Measurements from ENCODE around the gene LIPE.

DNA sequence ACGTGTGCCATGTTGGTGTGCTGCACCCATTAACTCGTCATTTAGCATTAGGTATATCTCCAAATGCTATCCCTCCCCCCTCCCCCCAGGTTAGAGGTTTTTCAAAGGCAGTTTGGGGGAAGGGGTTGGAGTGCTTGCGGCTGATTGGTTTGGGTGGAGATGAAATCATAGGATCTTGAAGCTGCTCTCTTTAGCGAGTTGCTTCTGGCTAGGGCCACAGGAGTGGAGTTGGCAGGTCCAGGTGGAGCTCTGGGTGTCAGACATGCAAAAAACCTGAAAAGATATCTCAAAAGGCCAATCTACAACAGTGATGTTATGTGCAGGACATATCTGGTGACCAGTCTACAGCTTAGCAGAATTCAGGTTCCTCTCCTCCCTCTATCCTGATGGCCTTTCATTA is 48.2 kb upstream of the LIPE start:
- TF ChIP-seq, protein P1, sequence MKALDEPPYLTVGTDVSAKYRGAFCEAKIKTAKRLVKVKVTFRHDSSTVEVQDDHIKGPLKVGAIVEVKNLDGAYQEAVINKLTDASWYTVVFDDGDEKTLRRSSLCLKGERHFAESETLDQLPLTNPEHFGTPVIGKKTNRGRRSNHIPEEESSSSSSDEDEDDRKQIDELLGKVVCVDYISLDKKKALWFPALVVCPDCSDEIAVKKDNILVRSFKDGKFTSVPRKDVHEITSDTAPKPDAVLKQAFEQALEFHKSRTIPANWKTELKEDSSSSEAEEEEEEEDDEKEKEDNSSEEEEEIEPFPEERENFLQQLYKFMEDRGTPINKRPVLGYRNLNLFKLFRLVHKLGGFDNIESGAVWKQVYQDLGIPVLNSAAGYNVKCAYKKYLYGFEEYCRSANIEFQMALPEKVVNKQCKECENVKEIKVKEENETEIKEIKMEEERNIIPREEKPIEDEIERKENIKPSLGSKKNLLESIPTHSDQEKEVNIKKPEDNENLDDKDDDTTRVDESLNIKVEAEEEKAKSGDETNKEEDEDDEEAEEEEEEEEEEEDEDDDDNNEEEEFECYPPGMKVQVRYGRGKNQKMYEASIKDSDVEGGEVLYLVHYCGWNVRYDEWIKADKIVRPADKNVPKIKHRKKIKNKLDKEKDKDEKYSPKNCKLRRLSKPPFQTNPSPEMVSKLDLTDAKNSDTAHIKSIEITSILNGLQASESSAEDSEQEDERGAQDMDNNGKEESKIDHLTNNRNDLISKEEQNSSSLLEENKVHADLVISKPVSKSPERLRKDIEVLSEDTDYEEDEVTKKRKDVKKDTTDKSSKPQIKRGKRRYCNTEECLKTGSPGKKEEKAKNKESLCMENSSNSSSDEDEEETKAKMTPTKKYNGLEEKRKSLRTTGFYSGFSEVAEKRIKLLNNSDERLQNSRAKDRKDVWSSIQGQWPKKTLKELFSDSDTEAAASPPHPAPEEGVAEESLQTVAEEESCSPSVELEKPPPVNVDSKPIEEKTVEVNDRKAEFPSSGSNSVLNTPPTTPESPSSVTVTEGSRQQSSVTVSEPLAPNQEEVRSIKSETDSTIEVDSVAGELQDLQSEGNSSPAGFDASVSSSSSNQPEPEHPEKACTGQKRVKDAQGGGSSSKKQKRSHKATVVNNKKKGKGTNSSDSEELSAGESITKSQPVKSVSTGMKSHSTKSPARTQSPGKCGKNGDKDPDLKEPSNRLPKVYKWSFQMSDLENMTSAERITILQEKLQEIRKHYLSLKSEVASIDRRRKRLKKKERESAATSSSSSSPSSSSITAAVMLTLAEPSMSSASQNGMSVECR (CRISPR knock-in tag; IDR thresholded peaks at IDR 0.05; ENCODE audit: borderline replicate concordance) = no peak
- TF ChIP-seq ZNF317 (CRISPR knock-in tag; IDR thresholded peaks at IDR 0.05; ENCODE audit: borderline replicate concordance, low read depth) = no peak
- TF ChIP-seq, protein P2, sequence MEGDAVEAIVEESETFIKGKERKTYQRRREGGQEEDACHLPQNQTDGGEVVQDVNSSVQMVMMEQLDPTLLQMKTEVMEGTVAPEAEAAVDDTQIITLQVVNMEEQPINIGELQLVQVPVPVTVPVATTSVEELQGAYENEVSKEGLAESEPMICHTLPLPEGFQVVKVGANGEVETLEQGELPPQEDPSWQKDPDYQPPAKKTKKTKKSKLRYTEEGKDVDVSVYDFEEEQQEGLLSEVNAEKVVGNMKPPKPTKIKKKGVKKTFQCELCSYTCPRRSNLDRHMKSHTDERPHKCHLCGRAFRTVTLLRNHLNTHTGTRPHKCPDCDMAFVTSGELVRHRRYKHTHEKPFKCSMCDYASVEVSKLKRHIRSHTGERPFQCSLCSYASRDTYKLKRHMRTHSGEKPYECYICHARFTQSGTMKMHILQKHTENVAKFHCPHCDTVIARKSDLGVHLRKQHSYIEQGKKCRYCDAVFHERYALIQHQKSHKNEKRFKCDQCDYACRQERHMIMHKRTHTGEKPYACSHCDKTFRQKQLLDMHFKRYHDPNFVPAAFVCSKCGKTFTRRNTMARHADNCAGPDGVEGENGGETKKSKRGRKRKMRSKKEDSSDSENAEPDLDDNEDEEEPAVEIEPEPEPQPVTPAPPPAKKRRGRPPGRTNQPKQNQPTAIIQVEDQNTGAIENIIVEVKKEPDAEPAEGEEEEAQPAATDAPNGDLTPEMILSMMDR (IDR thresholded peaks at IDR 0.05) = no peak
- no peak for TF ChIP-seq CBFB (CRISPR knock-in tag; IDR thresholded peaks at IDR 0.05; ENCODE audit: low read depth)
- TF ChIP-seq FOXP1 (CRISPR knock-in tag; IDR thresholded peaks at IDR 0.05; ENCODE audit: borderline replicate concordance) = no peak
- no peak for TF ChIP-seq FOXJ3 (CRISPR knock-in tag; IDR thresholded peaks at IDR 0.05; ENCODE audit: borderline replicate concordance)
- no peak for TF ChIP-seq TCF7 (CRISPR knock-in tag; IDR thresholded peaks at IDR 0.05; ENCODE audit: low read depth)
- no peak for TF ChIP-seq NFYB (CRISPR knock-in tag; conservative IDR thresholded peaks at IDR 0.05; ENCODE audit: low read depth)
- TF ChIP-seq ZNF425 (CRISPR knock-in tag; conservative IDR thresholded peaks at IDR 0.05) = no peak
